Right lobe of liver (tissue), 6 donors: ENCODE measurements around the gene PIRT. TPM values are rescaled to one million over a fixed set of nuclear protein-coding genes. Genes with fewer than 3 reads are reported as not detected.

ENCODE experiments used
- ATAC-seq, 4 donors: fragments of 200-7000 bp; cut with Tn5 transposase; one replicate each; pipeline ENCODE4 v1.9.1; 2020; ENCODE audit warnings: mild to moderate bottlenecking in 4 of 4, moderate library complexity in 4 of 4
- DNase-seq, 3 donors: peaks; one replicate each; pipeline ENCODE4 v3.0.0-alpha.2; 2020
- H3K27ac ChIP-seq, 3 donors: fragments of 200-600 bp; one replicate each; pipeline ENCODE4 v1.8.0; 2022
- H3K27me3 ChIP-seq, 2 donors: fragments of 200-600 bp; one replicate each; pipeline ENCODE4 v1.8.0; 2022
- H3K36me3 ChIP-seq, 4 donors: fragments of 200-600 bp; sonication (generic) in 1 of 4; one replicate each; pipeline versions ENCODE4 v1.5.1 to v1.8.0; 2017 to 2022; ENCODE audit warnings: control low read depth in 1 of 4
- H3K4me1 ChIP-seq, 4 donors: fragments of 200-600 bp; sonication (generic) in 1 of 4; one replicate each; pipeline versions ENCODE4 v1.5.1 to v1.8.0; 2017 to 2022; ENCODE audit warnings: control low read depth in 1 of 4
- H3K4me3 ChIP-seq, 3 donors: fragments of 200-600 bp; one replicate each; pipeline ENCODE4 v1.8.0; 2022
- H3K9me3 ChIP-seq, 4 donors: fragments of 200-600 bp; sonication (generic) in 1 of 4; one replicate each; pipeline versions ENCODE4 v1.5.1 to v1.8.0; 2017 to 2022; ENCODE audit warnings: control low read depth in 1 of 4
- POLR2A ChIP-seq: fragments of 450-650 bp; IDR thresholded peaks from one replicate; pipeline ENCODE4 v1.6.1; 2017; ENCODE audit warnings: antibody characterized with exemption, mild to moderate bottlenecking
- WGBS: methylation state at CpG from one replicate; pipeline ENCODE4 v1.1.6; 2018; ENCODE audit warnings: low coverage, low lambda C conversion rate; ENCODE audit not compliant: insufficient coverage; ENCODE audit errors: missing lambda C conversion rate; 5-methylcytosine and 5-hydroxymethylcytosine counted together
- intact Hi-C, 2 donors: fragments of 100-400 bp; cut with DNase I; formaldehyde crosslinking; loops; one replicate each; pipeline versions ENCODE4 v1.11.2 to v1.14.1; 2022
- total RNA-seq, 6 experiments: library from RNA; depleted of rRNA in 2 of 6; stranded (reverse); fragments of >200 nt in 2 of 6; fragmentation: NEBNext Ultra II Directional in 3 of 6; extraction: Animal tissue kit (Norgen Biotek cat#: 25700) in 3 of 6; gene quantifications; one replicate each; pipeline versions ENCODE4 v1.1.0 to v1.2.4, GENCODE V29; 2016 to 2023
- TF ChIP-seq, protein P1 (sequence below), 4 donors: fragments of 200-600 bp in 3 of 4; fragments of 450-650 bp in 1 of 4; IDR thresholded peaks; one replicate each; pipeline versions ENCODE4 v1.5.1 to v1.8.0; 2016 to 2022; ENCODE audit warnings: antibody characterized with exemption in 4 of 4, mild to moderate bottlenecking in 2 of 4
- donor health status: DM: no; HTN: yes; CAD: no.
- donor health status: DM: no; HTN: no; CAD: no.
- donor health status: DM: no; HTN: no; CAD: no.
- donor health status: DM: no; HTN: yes; CAD: no.
- donor health status: DM: no; HTN: yes; CAD: no.

The PIRT gene
- total RNA-seq, 6 experiments from 2014 or later, result not detected

DNA sequence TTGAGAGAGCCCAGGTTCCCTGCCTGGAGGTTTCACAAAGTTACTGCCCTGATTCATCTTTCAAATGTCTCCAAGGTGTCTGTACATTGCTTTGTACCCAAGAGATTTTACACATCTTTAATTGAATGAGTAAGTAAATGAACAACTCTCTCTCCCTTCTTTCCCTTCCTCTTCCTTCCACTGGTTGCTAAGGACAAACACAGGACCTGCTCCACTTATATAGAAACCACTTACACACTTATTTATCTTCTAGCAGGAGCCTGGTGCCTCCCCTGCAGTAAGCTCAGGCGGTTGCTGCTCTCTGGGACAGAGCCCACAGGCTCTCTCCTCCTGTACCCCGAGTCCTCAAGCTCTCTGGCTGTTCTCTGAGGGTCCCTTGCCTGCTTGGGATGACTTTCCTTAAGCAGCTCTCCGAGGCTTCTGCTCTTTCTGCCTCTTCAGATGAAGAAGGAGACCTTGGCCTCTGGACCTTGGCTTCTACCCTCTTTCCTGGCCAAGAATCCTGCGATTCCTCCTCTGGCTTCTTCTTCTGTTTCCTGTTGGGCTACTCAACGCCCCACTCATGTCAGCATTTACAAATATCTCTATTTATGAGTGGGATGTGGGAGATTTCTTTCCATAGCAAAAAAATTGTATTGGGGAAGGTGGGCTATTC lies 9.9 kb downstream of the PIRT start:
- no peak for TF ChIP-seq POLR2A
- TF ChIP-seq, protein P1, sequence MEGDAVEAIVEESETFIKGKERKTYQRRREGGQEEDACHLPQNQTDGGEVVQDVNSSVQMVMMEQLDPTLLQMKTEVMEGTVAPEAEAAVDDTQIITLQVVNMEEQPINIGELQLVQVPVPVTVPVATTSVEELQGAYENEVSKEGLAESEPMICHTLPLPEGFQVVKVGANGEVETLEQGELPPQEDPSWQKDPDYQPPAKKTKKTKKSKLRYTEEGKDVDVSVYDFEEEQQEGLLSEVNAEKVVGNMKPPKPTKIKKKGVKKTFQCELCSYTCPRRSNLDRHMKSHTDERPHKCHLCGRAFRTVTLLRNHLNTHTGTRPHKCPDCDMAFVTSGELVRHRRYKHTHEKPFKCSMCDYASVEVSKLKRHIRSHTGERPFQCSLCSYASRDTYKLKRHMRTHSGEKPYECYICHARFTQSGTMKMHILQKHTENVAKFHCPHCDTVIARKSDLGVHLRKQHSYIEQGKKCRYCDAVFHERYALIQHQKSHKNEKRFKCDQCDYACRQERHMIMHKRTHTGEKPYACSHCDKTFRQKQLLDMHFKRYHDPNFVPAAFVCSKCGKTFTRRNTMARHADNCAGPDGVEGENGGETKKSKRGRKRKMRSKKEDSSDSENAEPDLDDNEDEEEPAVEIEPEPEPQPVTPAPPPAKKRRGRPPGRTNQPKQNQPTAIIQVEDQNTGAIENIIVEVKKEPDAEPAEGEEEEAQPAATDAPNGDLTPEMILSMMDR (IDR thresholded peaks at IDR 0.05), result no peak
- ATAC-seq (no peak), DNase-seq (no peak)
- H3K27me3 ChIP-seq, result no peaks in the 10 kb centered on the region
- 54% methylated on average over 5 of the region's 5 CpGs for WGBS
- no peak overlapping the region for H3K27ac ChIP-seq
- no peaks in the 10 kb centered on the region for H3K36me3 ChIP-seq
- intact Hi-C loops, result no loop called here
- H3K4me1 ChIP-seq, result no peaks in the 10 kb centered on the region
- no peaks in the 10 kb centered on the region for H3K9me3 ChIP-seq
- H3K4me3 ChIP-seq, result no peak overlapping the region

- 75% methylated on average over 4 of the region's 7 CpGs for WGBS
- DNase-seq, result no peak
- no peak overlapping the region for H3K4me3 ChIP-seq
- no peaks in the 10 kb centered on the region for H3K9me3 ChIP-seq
- no peaks in the 10 kb centered on the region for H3K4me1 ChIP-seq
- intact Hi-C loops, result no loop called here
- no peak for ATAC-seq
- no peaks in the 10 kb centered on the region for H3K36me3 ChIP-seq
- H3K27ac ChIP-seq, result no peak overlapping the region
- H3K27me3 ChIP-seq, result no peaks in the 10 kb centered on the region
- TF ChIP-seq, protein P1 (IDR thresholded peaks at IDR 0.05), result no peak
- TF ChIP-seq POLR2A, result no peak
Measured at GRCh38 chr17:10824874-10825273, 13.0 kb downstream of the PIRT start.

DNA sequence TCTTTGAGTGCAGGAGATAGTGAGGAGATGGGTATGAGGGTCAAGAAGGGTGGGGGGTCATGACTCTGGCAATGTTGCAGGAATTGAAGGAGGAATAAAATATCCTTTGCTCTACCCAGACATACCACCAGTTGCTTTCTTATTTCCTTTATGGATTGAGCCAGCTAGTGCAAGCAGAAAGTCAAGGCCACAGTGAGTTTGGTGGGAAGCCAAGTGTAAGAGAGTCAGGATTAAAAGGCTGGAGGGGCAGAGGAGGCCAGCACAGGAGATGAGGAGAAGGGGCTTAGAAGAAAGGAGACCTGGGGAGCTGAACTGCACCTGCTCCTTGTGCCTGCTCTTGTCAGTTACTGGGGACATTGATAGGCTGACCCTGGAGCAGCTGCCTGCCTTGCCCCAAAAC lies 16.1 kb downstream of the PIRT start:
- Histone ChIP-seq H3K4me1 (no peaks in the 10 kb centered on the region), H3K27me3 (no peaks in the 10 kb centered on the region), H3K36me3 (no peaks in the 10 kb centered on the region), H3K4me3 (no peak overlapping the region), H3K9me3 (no peaks in the 10 kb centered on the region), H3K27ac (no peak overlapping the region)
- no peak for TF ChIP-seq POLR2A
- TF ChIP-seq, protein P1 (IDR thresholded peaks at IDR 0.05), result no peak
- intact Hi-C loops, result no loop called here
- ATAC-seq (no peak), DNase-seq (no peak)

- H3K9me3 ChIP-seq, result no peaks in the 10 kb centered on the region
- H3K4me3 ChIP-seq, result no peak overlapping the region
- no peaks in the 10 kb centered on the region for H3K27me3 ChIP-seq
- TF ChIP-seq, protein P1 (IDR thresholded peaks at IDR 0.05), result no peak
- no peak for TF ChIP-seq POLR2A
- no peak for ATAC-seq
- no peak for DNase-seq
- no peaks in the 10 kb centered on the region for H3K4me1 ChIP-seq
- no peaks in the 10 kb centered on the region for H3K36me3 ChIP-seq
- 66% methylated on average over 4 of the region's 4 CpGs for WGBS
- intact Hi-C loops, result no loop called here
- no peak overlapping the region for H3K27ac ChIP-seq
Measured at GRCh38 chr17:10821054-10821453, 16.8 kb downstream of the PIRT start.

DNA sequence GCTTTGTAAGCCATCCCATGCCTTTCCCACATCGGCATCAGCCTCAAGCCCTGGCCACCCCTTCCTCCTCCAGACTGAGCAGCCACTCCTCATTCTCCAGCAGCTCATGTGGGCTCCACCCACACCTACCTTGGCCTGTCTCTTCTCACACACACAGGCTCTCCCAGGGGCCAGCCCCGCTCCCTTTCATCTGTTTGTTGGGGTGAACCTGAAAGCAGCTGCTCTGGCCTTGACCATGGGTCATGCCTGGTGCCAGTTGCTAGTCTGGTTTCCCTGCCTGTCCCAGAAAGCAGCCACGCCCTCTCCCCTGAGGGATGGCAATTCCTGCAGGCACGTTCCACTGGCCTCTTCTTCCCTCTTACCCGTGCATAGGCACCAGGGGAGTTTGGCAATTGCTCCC lies 22.6 kb downstream of the PIRT start:
- H3K27me3 ChIP-seq, result no peaks in the 10 kb centered on the region
- 75% methylated on average over 5 of the region's 5 CpGs for WGBS
- DNase-seq (no peak), ATAC-seq (no peak)
- TF ChIP-seq, protein P1 (IDR thresholded peaks at IDR 0.05), result no peak
- no peak for TF ChIP-seq POLR2A
- H3K27ac ChIP-seq, result no peak overlapping the region
- H3K9me3 ChIP-seq, result no peaks in the 10 kb centered on the region
- no peaks in the 10 kb centered on the region for H3K4me1 ChIP-seq
- intact Hi-C loops, result no loop called here
- no peaks in the 10 kb centered on the region for H3K36me3 ChIP-seq
- no peak overlapping the region for H3K4me3 ChIP-seq
